GM18868 (cell line): Measurements from ENCODE around the gene CCDC40.
"Not testable (repeated sequence)": the region's sequence is repeated elsewhere in the genome, so short reads cannot be mapped to it uniquely, and the experiment has no call there.

Experiments
- ATAC-seq: cut with Tn5 transposase; IDR thresholded peaks from one replicate; pipeline ENCODE4 v1.9.1; 2021; ENCODE audit warnings: mild to moderate bottlenecking, moderate library complexity; ENCODE audit not compliant: unreplicated experiment

CCDC40 gene

DNA sequence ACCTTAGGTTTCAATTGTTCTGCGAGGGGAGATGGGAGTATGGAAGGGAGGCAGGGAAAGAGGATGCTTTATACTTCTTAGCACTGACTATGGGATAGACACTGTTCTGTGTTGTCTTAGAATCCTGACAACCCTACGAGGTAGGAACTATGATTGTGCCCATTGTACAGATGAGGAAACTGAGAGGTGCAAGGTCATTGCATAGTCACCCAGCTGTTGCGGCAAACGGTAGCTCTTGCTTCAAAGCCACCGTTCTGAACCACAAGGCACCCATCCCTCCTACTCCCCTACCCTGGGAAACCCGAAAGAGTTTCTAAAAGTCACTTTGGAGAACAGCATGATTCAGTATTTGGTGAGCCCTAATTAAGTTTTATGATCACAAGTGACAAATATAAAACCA lies 7.5 kb downstream of the CCDC40 start:
- ATAC-seq = no peak

DNA sequence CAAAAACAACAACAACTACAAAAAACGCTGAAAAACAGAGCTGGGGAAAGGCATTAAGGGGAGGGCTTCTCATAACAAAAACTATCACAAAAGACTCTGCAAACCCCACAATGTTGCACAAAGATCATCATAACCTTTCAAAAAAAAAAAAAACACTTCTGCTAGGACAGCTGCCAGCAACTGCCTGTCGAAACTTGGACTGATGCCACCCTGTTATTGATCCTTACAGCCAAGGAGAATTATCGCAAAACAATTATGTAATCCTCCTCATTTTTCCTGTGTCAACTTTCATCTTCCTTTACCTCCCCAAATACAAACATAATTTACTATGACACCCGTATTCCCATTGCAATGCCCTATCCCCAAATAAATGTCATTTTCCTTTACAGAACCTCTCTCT lies 9.3 kb downstream of the CCDC40 start:
- no peak for ATAC-seq

- not testable (repeated sequence) for ATAC-seq
These were observed 10.3 kb downstream of the CCDC40 start for GRCh38 chr17:80046709-80047108.

GRCh38 chr17:80047176-80047575 lies 10.7 kb downstream of the CCDC40 start:
- ATAC-seq = no peak

DNA sequence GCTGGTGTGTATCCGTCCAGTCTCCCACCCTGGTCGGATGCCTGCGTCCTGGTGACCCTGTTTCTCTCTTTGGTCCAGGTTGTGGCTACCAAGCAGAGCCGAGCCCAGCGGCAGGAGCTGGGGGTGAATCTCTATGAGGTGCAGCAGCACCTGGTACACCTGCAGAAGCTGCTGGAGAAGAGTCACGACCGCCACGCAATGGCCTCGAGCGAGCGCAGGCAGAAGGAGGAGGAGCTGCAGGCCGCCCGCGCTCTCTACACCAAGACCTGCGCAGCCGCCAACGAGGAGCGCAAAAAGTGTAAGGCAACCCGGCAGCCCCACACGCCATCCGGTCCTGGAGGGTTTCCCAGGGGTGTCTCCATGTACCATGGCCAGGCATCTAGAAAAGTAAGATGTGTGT lies 13.5 kb downstream of the CCDC40 start:
- ATAC-seq = no peak

DNA sequence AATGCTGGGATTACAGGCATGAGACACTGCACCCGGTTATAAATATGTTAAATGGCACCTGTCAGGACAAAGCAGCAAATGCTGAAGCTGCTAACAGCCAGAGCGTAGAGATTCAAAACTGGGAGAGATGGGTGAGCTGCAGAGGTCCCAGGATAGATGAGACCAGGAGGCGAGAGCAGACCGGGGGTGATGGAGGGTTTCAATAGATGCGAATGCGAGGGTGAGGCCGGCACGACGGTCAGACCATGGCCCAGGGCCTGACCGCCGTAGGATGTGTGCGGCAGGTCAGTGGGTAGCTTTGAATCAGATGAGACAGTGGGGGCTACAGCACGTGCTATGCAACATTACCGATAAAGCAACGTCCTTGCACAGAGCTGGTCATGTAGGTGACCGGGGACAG lies 14.3 kb downstream of the CCDC40 start:
- no peak for ATAC-seq

DNA sequence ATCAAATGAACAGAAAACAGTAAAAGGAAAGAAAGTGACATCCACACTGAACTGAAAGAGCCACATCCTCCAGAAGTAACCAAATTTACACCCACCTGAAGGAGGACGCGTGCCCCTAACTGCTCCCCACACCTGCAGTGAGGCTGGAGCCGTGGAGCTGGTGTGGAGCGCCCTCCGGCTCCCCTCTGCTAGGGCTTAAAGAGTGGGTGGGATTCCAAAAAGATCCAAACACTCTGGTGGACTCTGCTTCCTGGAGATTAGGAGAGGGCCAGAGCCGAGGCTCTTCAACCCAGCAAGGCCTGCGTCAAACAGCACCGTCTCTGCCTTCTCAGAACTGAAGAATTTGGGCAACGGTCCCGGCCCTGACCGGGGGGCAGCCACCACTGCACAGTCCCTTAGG lies 15.2 kb downstream of the CCDC40 start:
- ATAC-seq = no peak

GRCh38 chr17:80053102-80053501 lies 16.7 kb downstream of the CCDC40 start:
- ATAC-seq = no peak

DNA sequence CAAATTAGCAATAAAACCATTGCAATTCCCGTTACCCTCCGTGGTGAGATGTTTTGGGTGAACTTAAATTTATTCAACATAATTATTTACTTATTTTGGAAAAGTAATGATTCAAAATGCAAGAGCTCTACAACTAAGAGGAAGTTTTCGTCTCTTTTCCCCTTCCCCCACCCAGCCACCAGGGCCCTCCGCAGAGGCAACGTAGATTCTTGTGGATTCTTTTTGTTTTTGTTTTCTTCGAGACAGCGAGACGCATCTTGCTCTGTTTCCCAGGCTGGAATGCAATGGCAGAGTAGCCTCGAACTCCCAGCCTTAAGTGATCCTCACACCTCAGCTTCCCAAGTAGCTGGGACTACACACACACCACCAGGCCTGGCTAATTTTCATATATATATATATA lies 19.2 kb downstream of the CCDC40 start:
- no peak for ATAC-seq

GRCh38 chr17:80058311-80058955 lies 22.0 kb downstream of the CCDC40 start:
- no peak for ATAC-seq

DNA sequence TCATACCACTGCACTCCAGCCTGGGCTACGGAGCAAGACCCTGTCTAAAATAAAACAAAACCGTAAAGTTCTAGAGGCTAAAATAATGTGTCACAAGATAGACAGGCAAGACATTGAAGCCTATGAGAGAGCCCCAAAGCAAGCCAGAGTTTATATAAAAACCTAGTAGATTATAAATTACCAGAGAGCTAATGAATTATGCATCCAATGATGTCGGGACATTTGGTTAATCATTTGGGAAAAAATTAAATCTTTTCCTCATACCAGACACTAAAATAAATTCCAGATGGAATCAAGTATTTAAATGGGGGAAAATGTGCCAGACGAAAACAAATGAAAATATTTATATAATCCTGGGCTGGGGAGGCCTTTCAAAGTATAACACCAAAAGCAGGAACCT lies 24.2 kb downstream of the CCDC40 start:
- no peak for ATAC-seq

GRCh38 chr17:80061421-80061820 lies 25.0 kb downstream of the CCDC40 start:
- no peak for ATAC-seq

GRCh38 chr17:80063830-80064585 lies 27.6 kb downstream of the CCDC40 start:
- no peak for ATAC-seq

- no peak for ATAC-seq
These were observed 28.3 kb downstream of the CCDC40 start for GRCh38 chr17:80064696-80065095.

- no peak for ATAC-seq
These were observed 29.2 kb downstream of the CCDC40 start for GRCh38 chr17:80065478-80066170.

GRCh38 chr17:80067393-80067986 lies 31.0 kb downstream of the CCDC40 start:
- ATAC-seq = no peak

DNA sequence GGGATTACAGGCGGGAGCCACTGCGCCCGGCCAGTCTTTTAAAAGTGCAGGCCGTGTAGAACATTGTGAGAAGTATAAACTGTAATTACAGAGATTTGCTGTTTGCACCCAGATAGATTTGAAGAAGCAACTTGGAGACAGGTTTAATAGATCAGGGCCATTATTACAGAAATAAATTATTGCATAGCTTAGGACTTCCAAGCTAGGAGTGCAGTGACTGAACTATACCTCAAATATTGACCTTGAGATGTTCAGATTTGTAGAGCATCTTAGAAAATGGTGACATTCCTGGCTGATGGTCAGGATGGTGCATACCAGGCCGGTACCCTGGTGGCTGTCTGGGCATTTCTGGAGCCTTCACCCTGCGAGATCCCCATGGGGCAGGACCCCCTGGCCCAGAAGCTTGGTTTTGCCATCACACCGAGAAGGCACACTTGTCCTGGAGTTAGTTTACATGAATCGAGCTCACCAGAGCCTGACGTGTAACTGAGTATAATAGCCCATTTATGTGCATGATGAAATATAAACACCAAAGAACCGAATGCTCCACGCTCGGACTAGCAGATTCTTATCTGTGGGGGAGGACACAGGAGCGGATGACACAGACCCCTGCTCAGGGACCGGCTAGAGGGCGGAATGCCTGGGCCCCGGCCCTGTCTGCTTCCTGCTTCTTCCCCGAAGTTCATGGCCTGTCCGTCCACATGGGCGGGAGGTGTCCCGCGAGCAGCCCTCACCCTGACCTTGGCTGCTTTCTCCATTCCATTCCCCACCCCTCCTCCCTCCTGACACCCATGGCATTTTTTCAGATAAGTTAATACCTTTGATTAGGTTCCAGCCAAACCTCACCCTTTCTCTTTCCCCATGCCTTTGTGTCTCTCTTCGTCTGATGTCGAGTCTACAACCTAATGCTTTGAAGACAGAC lies 32.1 kb downstream of the CCDC40 start:
- ATAC-seq = no peak

GRCh38 chr17:80070375-80071115 lies 34.1 kb downstream of the CCDC40 start:
- ATAC-seq = no peak

GRCh38 chr17:80071116-80071841 lies 34.8 kb downstream of the CCDC40 start:
- ATAC-seq = no peak
